Stomach (tissue), 9 donors: Measurements from ENCODE around the gene SRL. TPM values are rescaled to one million over a fixed set of nuclear protein-coding genes. Genes with fewer than 3 reads are reported as not detected.

Experiments
- DNase-seq, 2 donors: peaks; one replicate each; pipeline versions ENCODE4 v3.0.0 to v3.0.0-alpha.2; 2013 to 2019
- H3K27ac ChIP-seq, 5 donors: fragments of 200-600 bp in 4 of 5; sonication (generic) in 4 of 5; one replicate each; pipeline ENCODE4 v1.5.1; 2013 to 2019; ENCODE audit warnings: mild to moderate bottlenecking in 1 of 5, moderate library complexity in 1 of 5
- H3K27me3 ChIP-seq, 3 donors: fragments of 200-600 bp; sonication (generic); one replicate each; pipeline ENCODE4 v1.5.1; 2017 to 2019; ENCODE audit warnings: mixed run types in 1 of 3
- H3K36me3 ChIP-seq, 4 donors: fragments of 200-600 bp; sonication (generic); 1 replicate in 3 of 4; 2 replicates in 1 of 4; pipeline ENCODE4 v1.5.1; 2016 to 2019
- H3K4me1 ChIP-seq, 4 donors: fragments of 200-600 bp; sonication (generic); one replicate each; pipeline ENCODE4 v1.5.1; 2016 to 2019
- H3K4me3 ChIP-seq, 4 donors: fragments of 200-600 bp; sonication (generic) in 3 of 4; one replicate each; pipeline ENCODE4 v1.5.1; 2016 to 2019; ENCODE audit warnings: mild to moderate bottlenecking in 1 of 4
- H3K9me3 ChIP-seq, 4 donors: fragments of 200-600 bp; sonication (generic); one replicate each; pipeline ENCODE4 v1.5.1; 2016 to 2019
- EP300 ChIP-seq: sonication (generic); formaldehyde crosslinking; IDR thresholded peaks from one replicate; pipeline ENCODE4 v1.6.1; 2017; ENCODE audit warnings: antibody characterized with exemption
- POLR2A ChIP-seq, 4 donors: fragments of 450-650 bp; IDR thresholded peaks; one replicate each; pipeline ENCODE4 v1.6.1; 2016; ENCODE audit warnings: antibody characterized with exemption in 4 of 4, control low read depth in 2 of 4, mild to moderate bottlenecking in 1 of 4, moderate library complexity in 1 of 4
- POLR2AphosphoS5 ChIP-seq, 3 donors: sonication (generic); formaldehyde crosslinking; IDR thresholded peaks; one replicate each; pipeline ENCODE4 v1.6.1; 2016; ENCODE audit warnings: antibody characterized with exemption in 3 of 3
- WGBS, 5 donors: extraction: QIAGEN DNeasy Blood & Tissue Kit in 3 of 5; methylation state at CpG; one replicate each; pipeline versions ENCODE4 v1.1.5 to v1.1.7; 2013 to 2018; 5-methylcytosine and 5-hydroxymethylcytosine counted together
- intact Hi-C: fragments of 100-400 bp; cut with DNase I; formaldehyde crosslinking; loops from one replicate; pipeline ENCODE4 v1.15.1; 2023; ENCODE audit warnings: low total_unique reads
- polyA plus RNA-seq, 3 donors: library from polyadenylated mRNA; stranded (reverse); fragments of 200-250 nt; gene quantifications; one replicate each; pipeline ENCODE4 v1.2.3, GENCODE V29; 2013
- total RNA-seq, 5 donors: library from RNA; depleted of rRNA; stranded (reverse); fragments of >200 nt; gene quantifications; one replicate each; pipeline versions ENCODE4 v1.1.0 to v1.2.3, GENCODE V29; 2014 to 2016
- TF ChIP-seq, protein P1 (sequence below), 7 experiments: fragments of 450-650 bp in 4 of 7; fragments of 200-600 bp in 3 of 7; sonication (generic) in 3 of 7; IDR thresholded peaks; one replicate each; pipeline ENCODE4 v1.5.1; 2016 to 2019; ENCODE audit warnings: antibody characterized with exemption in 7 of 7, control low read depth in 2 of 7, mild to moderate bottlenecking in 1 of 7
- donor health status: healthy with polysubstance abuse.
- donor health status: Bipolar disorder and iron deficiency.
- donor health status: healthy.

Gene SRL
- total and polyA plus RNA-seq, 8 donors, result 0.31 to 1.5 (median 0.65) TPM; not detected in 4

DNA sequence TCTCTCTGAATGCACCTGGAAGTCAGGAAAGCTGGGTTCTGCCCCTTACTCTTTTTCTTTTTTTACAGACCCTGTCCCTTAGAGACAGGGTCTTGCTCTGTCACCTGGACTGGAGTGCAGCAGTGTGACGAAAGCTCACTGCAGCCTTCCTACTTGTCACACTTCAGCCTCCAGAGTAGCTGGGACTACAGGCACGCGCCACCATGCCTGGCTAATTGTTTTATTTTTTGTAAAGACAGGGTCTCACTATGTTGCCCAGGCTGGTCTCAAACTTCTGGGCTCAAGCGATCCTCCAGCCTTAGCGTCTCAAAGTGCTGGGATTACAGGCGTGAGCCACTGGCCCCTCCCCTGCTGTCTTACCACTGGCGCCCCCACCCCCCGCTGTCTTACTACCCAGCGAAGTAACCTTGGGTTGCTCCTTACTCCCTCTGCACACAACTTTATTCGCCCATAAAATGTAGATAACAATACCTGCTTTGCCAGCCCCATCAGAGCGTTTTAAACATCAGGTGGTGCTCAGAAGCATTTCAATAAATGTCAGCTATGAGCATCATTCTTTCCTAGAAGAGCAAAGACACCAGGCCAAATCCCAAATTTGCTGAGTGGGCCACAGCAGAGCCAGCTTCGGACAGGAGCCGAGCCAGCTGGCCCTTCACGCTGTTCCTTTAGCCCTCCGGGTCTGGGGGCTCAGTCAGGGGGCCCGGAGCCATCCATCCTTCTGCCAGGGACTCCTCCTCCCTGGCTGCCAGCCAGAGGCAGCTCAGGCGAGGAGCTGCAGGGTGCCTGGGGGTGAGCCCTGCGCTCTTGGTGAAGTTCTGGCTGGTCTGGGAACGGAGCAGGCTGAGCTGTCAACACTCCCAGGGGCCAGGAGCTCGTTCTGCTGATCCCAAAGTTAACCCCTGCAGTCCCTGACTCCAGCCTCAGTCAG lies 24.4 kb downstream of the SRL start:
- DNase-seq, result peak in 1 of 2 donors; percentile 81

DNA sequence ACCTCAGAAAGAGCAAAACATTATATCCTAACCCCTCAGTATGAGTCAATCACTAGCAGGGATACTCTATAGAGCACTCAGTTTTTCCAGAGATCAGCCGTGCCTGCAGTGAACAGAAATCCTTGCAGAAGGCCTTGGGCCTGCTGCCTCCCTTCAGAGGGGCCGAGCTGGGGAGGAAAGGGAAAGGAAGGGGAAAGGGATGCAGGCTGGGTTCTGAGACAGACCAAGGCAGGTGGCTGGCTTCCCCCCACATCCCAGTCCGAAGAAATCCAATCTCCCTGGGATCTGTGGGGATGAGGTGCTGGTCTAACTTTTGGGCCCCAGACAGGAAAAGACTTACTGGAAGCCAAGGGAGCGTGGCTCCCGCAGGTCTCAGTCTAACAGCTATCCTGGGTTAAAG lies 25.3 kb downstream of the SRL start:
- 87 to 92% (median 90%) methylated on average over 5 of the region's 5 CpGs for WGBS, 5 donors
- Histone ChIP-seq H3K36me3 (no peaks in the 10 kb centered on the region), H3K27ac (peak overlapping the region in 2 of 5 donors; percentile 53 to 62), H3K4me1 (peaks cover 0 to 45% (median 18%) of the 10 kb centered on the region in 4 donors), H3K9me3 (no peaks in the 10 kb centered on the region), H3K4me3 (no peak overlapping the region), H3K27me3 (no peaks in the 10 kb centered on the region)
- intact Hi-C loops, result no loop called here
- TF ChIP-seq POLR2AphosphoS5 (IDR thresholded peaks at IDR 0.05) (no peak), EP300 (no peak), POLR2A (IDR thresholded peaks at IDR 0.05) (no peak)
- TF ChIP-seq, protein P1, sequence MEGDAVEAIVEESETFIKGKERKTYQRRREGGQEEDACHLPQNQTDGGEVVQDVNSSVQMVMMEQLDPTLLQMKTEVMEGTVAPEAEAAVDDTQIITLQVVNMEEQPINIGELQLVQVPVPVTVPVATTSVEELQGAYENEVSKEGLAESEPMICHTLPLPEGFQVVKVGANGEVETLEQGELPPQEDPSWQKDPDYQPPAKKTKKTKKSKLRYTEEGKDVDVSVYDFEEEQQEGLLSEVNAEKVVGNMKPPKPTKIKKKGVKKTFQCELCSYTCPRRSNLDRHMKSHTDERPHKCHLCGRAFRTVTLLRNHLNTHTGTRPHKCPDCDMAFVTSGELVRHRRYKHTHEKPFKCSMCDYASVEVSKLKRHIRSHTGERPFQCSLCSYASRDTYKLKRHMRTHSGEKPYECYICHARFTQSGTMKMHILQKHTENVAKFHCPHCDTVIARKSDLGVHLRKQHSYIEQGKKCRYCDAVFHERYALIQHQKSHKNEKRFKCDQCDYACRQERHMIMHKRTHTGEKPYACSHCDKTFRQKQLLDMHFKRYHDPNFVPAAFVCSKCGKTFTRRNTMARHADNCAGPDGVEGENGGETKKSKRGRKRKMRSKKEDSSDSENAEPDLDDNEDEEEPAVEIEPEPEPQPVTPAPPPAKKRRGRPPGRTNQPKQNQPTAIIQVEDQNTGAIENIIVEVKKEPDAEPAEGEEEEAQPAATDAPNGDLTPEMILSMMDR (IDR thresholded peaks at IDR 0.05), result no peak
- peak in 1 of 2 donors; percentile 20 for DNase-seq

More for the DNA sequence above, 24.4 kb downstream of the SRL start:
- intact Hi-C loops, result no loop called here
- peak overlapping the region in 3 of 5 donors; percentile 42 to 62 (median 53) for H3K27ac ChIP-seq
- TF ChIP-seq, protein P1 (IDR thresholded peaks at IDR 0.05), result no peak
- TF ChIP-seq POLR2A (IDR thresholded peaks at IDR 0.05) (no peak), POLR2AphosphoS5 (IDR thresholded peaks at IDR 0.05) (no peak)
- H3K4me1 ChIP-seq, result peaks cover 0 to 41% (median 18%) of the 10 kb centered on the region in 4 donors
- no peak overlapping the region for H3K4me3 ChIP-seq
- no peaks in the 10 kb centered on the region for H3K36me3 ChIP-seq
- no peaks in the 10 kb centered on the region for H3K9me3 ChIP-seq
- no peaks in the 10 kb centered on the region for H3K27me3 ChIP-seq
- WGBS, 5 donors, result 43 to 63% (median 53%) methylated on average over 19 to 20 of the region's 20 CpGs

DNA sequence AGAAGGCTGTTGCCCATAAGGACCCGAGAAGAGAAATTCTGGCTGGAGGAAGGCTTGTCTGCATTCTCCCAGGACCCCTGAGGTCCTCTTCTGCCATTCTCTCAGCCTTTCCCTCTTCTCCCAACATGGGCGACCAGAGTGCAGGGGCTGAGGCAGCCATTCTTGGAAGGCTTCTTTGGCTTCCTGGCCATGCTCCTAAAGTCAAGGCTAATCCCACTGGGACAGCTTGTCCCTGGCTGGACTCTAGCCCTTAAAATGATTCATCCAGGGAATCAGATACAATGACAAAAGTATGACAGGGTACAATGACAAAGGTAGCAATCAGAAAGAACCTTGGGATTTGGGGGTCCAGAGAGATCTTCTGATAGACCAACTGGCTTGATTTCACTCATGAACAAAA lies 26.8 kb downstream of the SRL start:
- Histone ChIP-seq H3K4me3 (no peak overlapping the region), H3K36me3 (no peaks in the 10 kb centered on the region), H3K4me1 (peaks cover 0 to 45% (median 18%) of the 10 kb centered on the region in 4 donors), H3K27me3 (no peaks in the 10 kb centered on the region), H3K27ac (peak overlapping the region in 1 of 5 donors; percentile 56), H3K9me3 (no peaks in the 10 kb centered on the region)
- no peak for DNase-seq
- intact Hi-C loops, result no loop called here
- 76 to 98% (median 88%) methylated on average over 2 of the region's 2 CpGs for WGBS, 5 donors
- TF ChIP-seq POLR2AphosphoS5 (IDR thresholded peaks at IDR 0.05), result no peak
- TF ChIP-seq POLR2A (IDR thresholded peaks at IDR 0.05), result no peak
- TF ChIP-seq EP300, result no peak
- TF ChIP-seq, protein P1 (IDR thresholded peaks at IDR 0.05), result no peak

DNA sequence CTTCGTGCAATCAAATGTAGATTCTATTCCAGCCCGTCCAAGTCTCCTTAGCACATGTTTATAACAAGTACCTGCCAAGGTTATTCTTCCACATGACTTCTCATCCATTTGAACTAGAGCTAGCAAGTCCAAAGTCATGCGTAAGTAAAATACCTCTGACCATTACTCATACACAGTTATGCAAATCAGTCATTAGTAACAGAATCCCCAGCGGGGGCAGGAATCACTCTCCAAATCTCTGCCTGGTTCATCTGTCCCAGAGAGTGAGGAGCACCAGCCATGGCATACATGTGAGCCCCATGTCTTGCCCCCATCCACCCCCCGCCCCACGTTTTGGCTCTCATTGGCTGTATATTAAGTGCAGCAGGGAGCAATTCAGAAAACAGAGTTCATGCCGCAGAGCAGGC lies 27.7 kb downstream of the SRL start:
- no peaks in the 10 kb centered on the region for H3K27me3 ChIP-seq
- DNase-seq, result peak; percentile 37 to 49
- H3K4me3 ChIP-seq, result no peak overlapping the region
- no peaks in the 10 kb centered on the region for H3K9me3 ChIP-seq
- peak overlapping the region in 4 of 5 donors; percentile 54 to 78 (median 60) for H3K27ac ChIP-seq
- intact Hi-C loops, result no loop called here
- no peaks in the 10 kb centered on the region for H3K36me3 ChIP-seq
- WGBS, 5 donors, result 42 to 60% (median 56%) methylated on average over 7 of the region's 7 CpGs
- TF ChIP-seq EP300 (no peak), POLR2AphosphoS5 (IDR thresholded peaks at IDR 0.05) (peak; percentile 6 to 54 (median 43))
- H3K4me1 ChIP-seq, result peaks cover 0 to 45% (median 18%) of the 10 kb centered on the region in 4 donors
